Measurements from ENCODE around the gene MIGA2. TPM values are rescaled to one million over a fixed set of nuclear protein-coding genes. Genes with fewer than 3 reads are reported as not detected.
A peak's percentile ranks its signal among the peaks of the same experiment; 100 is the strongest.
"Not testable (repeated sequence)": the region's sequence is repeated elsewhere in the genome, so short reads cannot be mapped to it uniquely, and the experiment has no call there.

MIGA2 gene
- total and polyA plus RNA-seq, 4 experiments from 2014 or later = 6.6 to 84.2 (median 46.1) TPM

GRCh38 chr9:129035838-129036237, 588 bp upstream of the MIGA2 start:
- intact Hi-C loops (cut with micrococcal nuclease) = loop anchor here (1.0 kb wide), 3 partner anchors 8 to 75 kb away; partner anchors contain the start of genes DOLPP1, PTPA and SH3GLB2
- CTCF ChIA-PET (ENCODE audit: partially characterized antibody) = interaction anchor here (0.6 to 1.5 kb wide), 2 partner anchors 34 to 235 kb away, joined by 3 read pairs; no protein-coding TSS in a partner anchor
- peak overlapping the region in 1 of 2 donors; percentile 93 for H3K4me3 ChIP-seq (ENCODE audit: low read length in 2 of 2)
- not testable (repeated sequence) for H3K9me3 Mint-ChIP-seq; H3K27me3 ChIP-seq (ENCODE audit: insufficient read depth, low read length); H3K9me3 ChIP-seq (ENCODE audit: control insufficient read depth in 1 of 2, low read length in 2 of 2); DNase-seq; H3K27me3 Mint-ChIP-seq; H3K36me3 ChIP-seq (ENCODE audit: insufficient read depth, low read length)
- Mint-ChIP-seq H3K4me1 (peaks cover 19 to 46% (median 30%) of the 10 kb centered on the region in 4 donors), H3K4me3 (peak overlapping the region; percentile 90 to 99 (median 96)), H3K27ac (peak overlapping the region in 6 of 7 donors; percentile 84 to 95 (median 91)), H3K36me3 (peaks cover 0 to 11% of the 10 kb centered on the region in 2 donors)
- POLR2A ChIA-PET (ENCODE audit: partially characterized antibody) = interaction anchor here (0.7 to 1.9 kb wide), 13 partner anchors 8 to 1320 kb away, joined by 3 to 23 read pairs (median 5); partner anchors contain the start of genes DOLPP1, KYAT1, LRRC8A and PTPA
- H3K27ac ChIP-seq (ENCODE audit: low read depth, low read length) = peak overlapping the region; percentile 38
- H3K4me1 ChIP-seq (ENCODE audit: insufficient read depth, low read length) = peaks cover 24% of the 10 kb centered on the region

- POLR2A ChIA-PET (ENCODE audit: partially characterized antibody) = interaction anchor here (0.6 to 1.9 kb wide), 13 partner anchors 9 to 1321 kb away, joined by 3 to 23 read pairs (median 5); partner anchors contain the start of genes DOLPP1, KYAT1, LRRC8A and PTPA
- peak overlapping the region; percentile 70 for H3K27ac ChIP-seq (ENCODE audit: low read depth, low read length)
- DNase-seq = no peak
- Mint-ChIP-seq H3K27me3 (no peaks in the 10 kb centered on the region), H3K27ac (peak overlapping the region; percentile 84 to 96 (median 91)), H3K4me3 (peak overlapping the region; percentile 90 to 99 (median 96)), H3K4me1 (peaks cover 19 to 46% (median 30%) of the 10 kb centered on the region in 4 donors), H3K36me3 (peaks cover 3 to 19% of the 10 kb centered on the region in 2 donors), H3K9me3 (no peaks in the 10 kb centered on the region)
- H3K9me3 ChIP-seq (ENCODE audit: control insufficient read depth in 1 of 2, low read length in 2 of 2) = no peaks in the 10 kb centered on the region
- no peaks in the 10 kb centered on the region for H3K27me3 ChIP-seq (ENCODE audit: insufficient read depth, low read length)
- peaks cover 8% of the 10 kb centered on the region for H3K36me3 ChIP-seq (ENCODE audit: insufficient read depth, low read length)
- peaks cover 24% of the 10 kb centered on the region for H3K4me1 ChIP-seq (ENCODE audit: insufficient read depth, low read length)
- intact Hi-C loops (cut with micrococcal nuclease) = loop anchor here (1.0 kb wide), 3 partner anchors 9 to 74 kb away; partner anchors contain the start of genes DOLPP1, PTPA and SH3GLB2
- CTCF ChIA-PET (ENCODE audit: partially characterized antibody) = interaction anchor here (1.5 kb wide), 1 partner anchor 32 kb away, joined by 3 read pairs; no protein-coding TSS in a partner anchor
- peak overlapping the region; percentile 71 to 93 for H3K4me3 ChIP-seq (ENCODE audit: low read length in 2 of 2)
Observed at GRCh38 chr9:129036923-129037766, 719 bp downstream of the MIGA2 start.

GRCh38 chr9:129037767-129038098, 1.3 kb downstream of the MIGA2 start:
- intact Hi-C loops (cut with micrococcal nuclease) = no loop called here

GRCh38 chr9:129038109-129038852, 1.9 kb downstream of the MIGA2 start:
- DNase-seq = no peak
- peak overlapping the region in 4 of 7 donors; percentile 16 to 77 (median 49) for H3K27ac Mint-ChIP-seq

More at GRCh38 chr9:129037767-129038098, 1.3 kb downstream of the MIGA2 start:
- H3K9me3 Mint-ChIP-seq = no peaks in the 10 kb centered on the region
- H3K4me3 Mint-ChIP-seq = peak overlapping the region; percentile 90 to 99 (median 96)
- ChIA-PET CTCF (ENCODE audit: partially characterized antibody) (no interaction called here), POLR2A (ENCODE audit: partially characterized antibody) (interaction anchor here (0.6 to 1.3 kb wide), 5 partner anchors 10 to 718 kb away, joined by 3 to 7 read pairs (median 3); partner anchors contain the start of genes DOLPP1 and SH3GLB2)
- no peaks in the 10 kb centered on the region for H3K9me3 ChIP-seq (ENCODE audit: control insufficient read depth in 1 of 2, low read length in 2 of 2)
- H3K4me1 Mint-ChIP-seq = peaks cover 19 to 46% (median 30%) of the 10 kb centered on the region in 4 donors
- H3K27me3 ChIP-seq (ENCODE audit: insufficient read depth, low read length) = no peaks in the 10 kb centered on the region
- DNase-seq = no peak
- peaks cover 24% of the 10 kb centered on the region for H3K4me1 ChIP-seq (ENCODE audit: insufficient read depth, low read length)
- H3K36me3 Mint-ChIP-seq = peaks cover 8 to 25% of the 10 kb centered on the region in 2 donors
- H3K36me3 ChIP-seq (ENCODE audit: insufficient read depth, low read length) = peaks cover 13% of the 10 kb centered on the region
- H3K27ac ChIP-seq (ENCODE audit: low read depth, low read length) = no peak overlapping the region
- peak overlapping the region in 3 of 7 donors; percentile 42 to 77 (median 56) for H3K27ac Mint-ChIP-seq
- H3K4me3 ChIP-seq (ENCODE audit: low read length in 2 of 2) = peak overlapping the region in 1 of 2 donors; percentile 93
- no peaks in the 10 kb centered on the region for H3K27me3 Mint-ChIP-seq

GRCh38 chr9:129040113-129040643, 3.8 kb downstream of the MIGA2 start:
- ChIA-PET CTCF (ENCODE audit: partially characterized antibody) (no interaction called here), POLR2A (ENCODE audit: partially characterized antibody) (interaction anchor here (1.4 kb wide), 1 partner anchor 12 kb away, joined by 4 read pairs; the partner anchor contains the start of gene SH3GLB2)
- no peaks in the 10 kb centered on the region for H3K27me3 Mint-ChIP-seq
- Histone ChIP-seq H3K4me3 (ENCODE audit: low read length in 2 of 2) (no peak overlapping the region), H3K4me1 (ENCODE audit: insufficient read depth, low read length) (peaks cover 24% of the 10 kb centered on the region), H3K36me3 (ENCODE audit: insufficient read depth, low read length) (peaks cover 20% of the 10 kb centered on the region), H3K9me3 (ENCODE audit: control insufficient read depth in 1 of 2, low read length in 2 of 2) (no peaks in the 10 kb centered on the region), H3K27me3 (ENCODE audit: insufficient read depth, low read length) (no peaks in the 10 kb centered on the region), H3K27ac (ENCODE audit: low read depth, low read length) (no peak overlapping the region)
- intact Hi-C loops (cut with micrococcal nuclease) = no loop called here
- H3K9me3 Mint-ChIP-seq = no peaks in the 10 kb centered on the region
- DNase-seq = no peak
- H3K4me3 Mint-ChIP-seq = peak overlapping the region in 2 of 8 donors; percentile 42 to 68
- H3K27ac Mint-ChIP-seq = no peak overlapping the region
- peaks cover 13 to 29% of the 10 kb centered on the region in 2 donors for H3K36me3 Mint-ChIP-seq
- H3K4me1 Mint-ChIP-seq = peaks cover 21 to 51% (median 31%) of the 10 kb centered on the region in 4 donors

More at GRCh38 chr9:129038109-129038852, 1.9 kb downstream of the MIGA2 start:
- H3K27ac ChIP-seq (ENCODE audit: low read depth, low read length) = no peak overlapping the region
- peaks cover 13% of the 10 kb centered on the region for H3K36me3 ChIP-seq (ENCODE audit: insufficient read depth, low read length)
- H3K9me3 ChIP-seq (ENCODE audit: control insufficient read depth in 1 of 2, low read length in 2 of 2) = no peaks in the 10 kb centered on the region
- H3K36me3 Mint-ChIP-seq = peaks cover 9 to 25% of the 10 kb centered on the region in 2 donors
- CTCF ChIA-PET (ENCODE audit: partially characterized antibody) = interaction anchor here (1.5 kb wide), 1 partner anchor 8 kb away, joined by 6 read pairs; no protein-coding TSS in a partner anchor
- H3K9me3 Mint-ChIP-seq = no peaks in the 10 kb centered on the region
- no peaks in the 10 kb centered on the region for H3K27me3 Mint-ChIP-seq
- no peak overlapping the region for H3K4me3 ChIP-seq (ENCODE audit: low read length in 2 of 2)
- peaks cover 19 to 46% (median 30%) of the 10 kb centered on the region in 4 donors for H3K4me1 Mint-ChIP-seq
- intact Hi-C loops (cut with micrococcal nuclease) = no loop called here
- H3K4me3 Mint-ChIP-seq = peak overlapping the region; percentile 49 to 98 (median 95)
- H3K27me3 ChIP-seq (ENCODE audit: insufficient read depth, low read length) = no peaks in the 10 kb centered on the region
- peaks cover 24% of the 10 kb centered on the region for H3K4me1 ChIP-seq (ENCODE audit: insufficient read depth, low read length)
- POLR2A ChIA-PET (ENCODE audit: partially characterized antibody) = interaction anchor here (0.6 to 1.6 kb wide), 7 partner anchors 10 to 718 kb away, joined by 3 to 7 read pairs (median 3); partner anchors contain the start of genes DOLPP1, SH3GLB2 and SPTAN1

- ChIA-PET CTCF (ENCODE audit: partially characterized antibody) (no interaction called here), POLR2A (ENCODE audit: partially characterized antibody) (no interaction called here)
- Mint-ChIP-seq H3K9me3 (no peaks in the 10 kb centered on the region), H3K27me3 (no peaks in the 10 kb centered on the region), H3K36me3 (peaks cover 15 to 21% of the 10 kb centered on the region in 2 donors), H3K27ac (no peak overlapping the region), H3K4me1 (peaks cover 16 to 38% (median 22%) of the 10 kb centered on the region in 4 donors), H3K4me3 (no peak overlapping the region)
- H3K4me3 ChIP-seq (ENCODE audit: low read length in 2 of 2) = no peak overlapping the region
- intact Hi-C loops (cut with micrococcal nuclease) = no loop called here
- H3K27ac ChIP-seq (ENCODE audit: low read depth, low read length) = no peak overlapping the region
- no peak for DNase-seq
- no peaks in the 10 kb centered on the region for H3K27me3 ChIP-seq (ENCODE audit: insufficient read depth, low read length)
- no peaks in the 10 kb centered on the region for H3K9me3 ChIP-seq (ENCODE audit: control insufficient read depth in 1 of 2, low read length in 2 of 2)
- H3K4me1 ChIP-seq (ENCODE audit: insufficient read depth, low read length) = peaks cover 17% of the 10 kb centered on the region
- H3K36me3 ChIP-seq (ENCODE audit: insufficient read depth, low read length) = peaks cover 20% of the 10 kb centered on the region
Observed at GRCh38 chr9:129042016-129042415, 5.6 kb downstream of the MIGA2 start.

Measured in CD4-positive, alpha-beta memory T cell (primary cell).